Adipose tissue (tissue), 3 donors: ENCODE measurements around the gene CSHL1. TPM values are rescaled to one million over a fixed set of nuclear protein-coding genes. Genes with fewer than 3 reads are reported as not detected.

Source experiments
- H3K27ac ChIP-seq: one replicate; pipeline ENCODE4 v1.5.1; 2013; ENCODE audit warnings: low read depth, low read length
- WGBS, 3 donors: extraction: QIAGEN DNeasy Blood & Tissue Kit; methylation state at CpG; one replicate each; pipeline ENCODE4 v1.1.7; 2013; 5-methylcytosine and 5-hydroxymethylcytosine counted together
- polyA plus RNA-seq, 3 donors: library from polyadenylated mRNA; stranded (reverse); fragments of 200-250 nt; gene quantifications; one replicate each; pipeline ENCODE4 v1.2.3, GENCODE V29; 2013
- donor health status: healthy with polysubstance abuse.
- donor health status: Bipolar disorder and iron deficiency.
- donor health status: healthy.

Gene CSHL1
- polyA plus RNA-seq, 3 donors: not detected

DNA sequence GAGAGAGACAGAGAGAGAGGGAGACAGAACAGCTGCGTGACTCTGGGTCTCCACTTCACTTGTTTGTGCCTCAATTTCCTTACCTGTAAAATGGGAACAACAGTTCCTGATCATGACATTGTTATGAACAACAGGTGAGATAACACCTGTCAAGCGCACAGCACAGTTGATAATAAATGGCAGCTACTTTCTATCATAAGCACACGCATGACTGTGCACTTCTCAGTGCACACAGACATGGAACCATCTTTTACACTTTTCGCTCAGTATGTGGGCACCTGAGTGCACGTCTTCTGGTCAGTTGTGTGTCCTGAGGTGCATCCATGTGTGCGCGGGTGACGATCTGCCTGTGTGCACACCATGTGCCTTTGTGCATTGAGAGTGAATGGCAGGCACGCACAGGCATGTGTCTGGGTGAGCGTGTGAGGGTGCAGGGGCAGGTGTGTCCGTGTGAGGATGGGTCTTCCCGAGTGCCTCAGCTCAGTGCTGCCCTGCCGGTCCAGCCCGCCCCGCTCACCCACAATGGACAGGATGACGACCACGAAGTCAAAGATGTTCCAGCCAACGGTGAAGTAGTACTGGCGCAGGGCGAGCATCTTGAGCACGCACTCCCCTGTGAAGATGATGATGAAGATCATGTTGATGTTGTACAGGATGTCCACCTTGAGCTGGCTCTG, 31.4 kb upstream of the CSHL1 start:
- H3K27ac ChIP-seq: no peak overlapping the region

DNA sequence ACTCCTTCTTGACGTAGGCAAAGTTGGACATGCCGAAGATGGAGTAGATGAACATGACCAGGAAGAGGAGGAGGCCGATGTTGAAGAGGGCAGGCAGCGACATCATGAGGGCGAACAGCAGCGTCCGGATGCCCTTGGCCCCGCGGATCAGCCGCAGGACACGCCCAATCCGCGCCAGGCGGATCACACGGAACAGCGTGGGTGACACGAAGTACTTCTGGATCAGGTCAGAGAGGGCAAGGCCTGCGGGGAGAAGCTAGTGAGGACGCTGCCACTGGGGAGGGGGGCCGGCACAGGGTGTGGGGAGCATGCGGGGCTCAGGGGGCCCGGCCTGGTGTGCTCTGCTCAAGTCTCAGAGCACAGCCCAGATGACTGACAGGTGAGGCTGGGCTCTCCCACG, 30.7 kb upstream of the CSHL1 start:
- no peak overlapping the region for H3K27ac ChIP-seq
- 90 to 92% (median 90%) methylated on average over 23 of the region's 23 CpGs for WGBS, 3 donors

More for the DNA sequence above, 31.4 kb upstream of the CSHL1 start:
- WGBS, 3 donors: 89 to 95% (median 94%) methylated on average over 21 of the region's 21 CpGs

DNA sequence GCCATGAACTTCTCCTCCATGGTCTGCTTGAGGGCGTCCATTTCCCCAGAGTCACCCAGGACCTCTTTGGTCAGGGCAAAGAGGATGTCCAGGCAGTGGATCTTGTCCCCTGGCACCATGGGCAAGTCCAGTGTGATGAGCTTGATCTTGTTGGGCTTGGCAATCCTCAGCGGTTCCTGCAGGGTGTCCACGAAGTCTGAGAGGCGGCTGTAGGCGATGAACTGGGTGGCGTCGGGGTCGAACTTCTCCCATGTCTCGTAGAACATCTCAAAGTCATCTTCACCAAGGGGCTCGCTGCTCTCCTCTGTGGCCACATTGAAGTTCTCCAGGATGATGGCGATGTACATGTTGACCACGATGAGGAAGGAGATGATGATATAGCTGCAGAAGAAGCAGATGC, 30.1 kb upstream of the CSHL1 start:
- 90 to 95% (median 92%) methylated on average over 12 of the region's 12 CpGs for WGBS, 3 donors
- H3K27ac ChIP-seq: no peak overlapping the region

DNA sequence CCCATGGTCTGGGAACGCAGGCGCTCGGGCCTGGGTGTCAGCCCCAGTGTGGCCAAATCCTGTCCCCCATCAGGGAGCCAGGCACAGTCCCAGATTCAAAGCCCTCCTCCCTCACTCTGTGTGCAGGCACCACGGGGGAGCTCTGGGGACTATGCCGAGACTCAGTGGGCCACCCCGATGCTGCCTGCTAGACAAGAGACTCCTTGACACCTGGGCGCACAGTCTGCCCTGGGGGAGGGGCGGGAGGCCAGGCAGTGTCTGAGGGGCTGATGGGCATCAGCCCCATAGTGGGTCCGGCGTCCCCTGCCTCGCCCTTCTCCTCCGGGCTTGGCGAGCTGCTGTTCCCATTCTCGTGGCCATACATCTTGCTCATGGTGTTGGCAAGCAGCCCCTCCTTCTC, 29.5 kb upstream of the CSHL1 start:
- H3K27ac ChIP-seq: no peak overlapping the region
- 89 to 95% (median 95%) methylated on average over 13 to 14 of the region's 14 CpGs for WGBS, 3 donors

DNA sequence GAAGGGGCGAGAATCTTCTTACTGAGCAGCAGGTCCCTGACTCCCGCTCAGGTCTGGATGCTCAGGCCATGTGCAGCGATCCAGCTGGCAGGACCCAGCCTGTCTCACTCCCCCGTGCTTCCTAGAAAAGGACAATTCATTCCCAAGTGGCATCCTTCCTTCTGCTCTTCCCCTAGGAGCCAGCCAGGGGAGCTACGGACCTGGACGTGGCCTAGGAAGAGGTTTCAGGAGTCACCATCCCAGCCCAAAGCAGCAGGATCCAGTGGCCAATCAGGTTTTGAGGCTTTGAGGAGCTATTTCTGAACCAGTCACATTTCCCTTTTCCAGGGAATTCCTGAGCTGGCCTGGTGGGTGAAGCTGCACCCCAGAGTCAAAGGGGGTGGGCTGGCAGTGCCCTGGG, 28.8 kb upstream of the CSHL1 start:
- H3K27ac ChIP-seq: no peak overlapping the region
- 75 to 79% (median 76%) methylated on average over 5 to 6 of the region's 6 CpGs for WGBS, 3 donors

DNA sequence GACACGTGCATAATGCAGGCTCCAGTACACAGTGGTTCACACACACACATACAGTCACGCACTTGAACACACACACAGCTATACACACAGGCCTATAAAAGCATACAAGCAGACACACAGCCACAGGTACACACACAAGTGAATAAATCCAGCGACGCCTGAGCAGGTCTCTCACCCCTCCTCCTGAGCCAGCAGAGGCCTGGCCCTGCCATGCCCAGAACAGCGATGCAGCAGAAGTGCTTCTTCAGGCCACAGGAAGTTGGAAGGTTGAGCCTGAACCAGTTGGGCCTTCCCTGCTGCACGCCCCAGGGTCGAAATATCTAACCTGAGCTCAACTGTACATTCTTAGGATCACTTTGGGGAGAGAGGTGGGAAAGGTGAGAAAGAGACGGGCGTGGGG, 28.3 kb upstream of the CSHL1 start:
- WGBS, 3 donors: 87 to 92% (median 90%) methylated on average over 9 of the region's 9 CpGs

DNA sequence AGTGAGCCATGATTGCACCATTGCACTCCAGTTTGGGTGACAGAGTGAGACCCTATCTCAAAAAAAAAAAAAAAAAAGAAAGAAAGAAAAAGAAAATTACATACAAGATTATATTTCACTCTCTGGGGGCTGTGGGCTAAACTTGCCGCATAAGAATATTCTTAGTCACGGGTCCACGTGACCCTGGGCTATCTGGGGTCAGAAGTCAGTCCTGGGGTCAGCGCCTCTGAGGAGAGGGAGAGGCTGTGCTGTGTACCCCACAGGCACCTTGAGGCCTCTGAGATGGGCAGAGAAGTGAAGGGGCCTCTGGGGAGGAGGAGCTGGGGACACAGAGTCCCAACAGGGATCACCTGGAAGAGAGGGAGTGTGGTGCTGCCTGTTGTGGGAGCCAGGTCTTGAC, 26.9 kb upstream of the CSHL1 start:
- WGBS, 3 donors: 90 to 95% (median 91%) methylated on average over 4 of the region's 4 CpGs
- H3K27ac ChIP-seq: no peak overlapping the region

More for the DNA sequence above, 28.3 kb upstream of the CSHL1 start:
- H3K27ac ChIP-seq: no peak overlapping the region

DNA sequence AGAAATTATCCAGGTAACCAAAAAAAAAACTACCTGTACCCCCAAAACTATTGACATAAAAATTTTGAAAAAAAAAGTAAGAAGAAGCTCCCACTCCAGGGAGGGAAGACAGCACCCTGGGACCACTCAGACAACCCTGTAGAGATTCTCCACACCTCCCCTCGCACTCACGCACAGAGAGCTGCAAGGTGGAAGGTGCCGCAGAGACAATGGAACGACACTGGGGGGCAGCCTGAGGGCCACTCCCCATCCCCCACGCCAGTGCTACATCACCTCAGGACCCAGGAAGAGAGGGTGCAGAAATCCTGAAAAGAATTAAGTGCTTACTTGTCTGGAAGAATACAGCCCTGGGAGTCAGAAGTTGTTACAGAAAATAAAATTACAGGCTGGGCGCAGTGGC, 26.3 kb upstream of the CSHL1 start:
- no peak overlapping the region for H3K27ac ChIP-seq
- 83 to 92% (median 88%) methylated on average over 6 of the region's 6 CpGs for WGBS, 3 donors

DNA sequence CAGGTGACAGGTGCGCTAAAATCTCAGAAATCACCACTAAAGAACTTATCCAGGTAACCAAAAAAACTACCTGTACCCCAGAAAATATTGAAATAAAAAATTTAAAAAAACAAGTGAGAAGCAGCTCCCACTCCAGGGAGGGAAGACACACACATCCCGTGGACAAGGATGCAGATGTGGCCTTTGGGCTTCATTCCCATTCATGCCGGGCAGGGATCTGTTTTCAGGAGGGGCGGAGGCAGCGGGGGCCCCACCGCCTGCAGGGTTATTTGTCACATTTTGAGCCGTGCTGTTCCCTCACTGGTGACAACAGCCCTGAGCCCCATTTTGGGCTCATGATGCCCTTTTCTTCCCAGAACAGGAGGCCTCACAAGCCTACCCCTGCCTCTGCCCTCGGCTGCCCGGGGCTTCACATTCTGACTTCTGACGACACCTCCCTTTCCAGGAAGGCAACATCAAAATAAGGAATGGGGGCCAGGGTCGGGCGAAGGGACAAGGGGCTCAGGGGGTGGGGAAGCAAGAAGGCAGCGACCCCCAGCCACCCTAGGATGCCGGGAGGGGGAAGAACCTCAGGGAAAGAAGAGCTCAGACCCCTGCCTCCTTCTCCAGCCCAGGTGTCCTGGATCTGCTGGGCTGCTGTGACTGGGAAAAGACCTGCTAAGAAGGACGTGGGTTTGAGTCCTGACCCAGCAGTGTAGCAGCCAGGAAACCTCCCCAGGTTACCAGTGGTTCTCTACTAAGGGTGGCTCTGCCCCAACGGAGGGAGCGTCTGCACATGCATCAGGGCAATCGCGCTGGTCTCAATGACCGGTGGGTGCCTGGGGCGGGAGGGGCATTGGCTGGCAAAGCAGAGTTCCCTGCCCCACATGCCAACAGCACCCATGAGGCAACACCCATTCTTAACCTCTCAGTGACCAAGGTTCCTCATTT, 23.4 kb upstream of the CSHL1 start:
- no peak overlapping the region for H3K27ac ChIP-seq
- 68 to 77% (median 75%) methylated on average over 21 of the region's 21 CpGs for WGBS, 3 donors

DNA sequence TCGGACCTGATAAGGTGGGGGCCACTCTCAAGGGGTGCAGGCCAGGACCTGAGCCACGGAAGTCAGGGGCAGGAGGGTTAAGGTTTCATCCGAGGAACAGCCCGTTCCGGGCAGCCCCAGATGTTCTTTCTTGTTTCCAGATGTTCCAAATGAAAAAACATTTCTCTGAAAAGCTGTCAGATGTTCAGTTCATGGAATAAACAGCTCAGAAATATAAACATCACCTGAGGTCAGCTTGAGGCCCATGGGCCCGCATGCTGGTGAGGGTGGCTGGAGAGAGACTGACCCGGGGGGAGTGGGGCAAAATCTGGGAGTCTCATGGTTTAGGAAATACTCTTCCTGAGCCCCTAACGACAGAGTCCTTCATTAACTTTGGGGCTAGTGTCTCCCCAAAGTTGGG, 22.5 kb upstream of the CSHL1 start:
- H3K27ac ChIP-seq: no peak overlapping the region
- 77 to 89% (median 87%) methylated on average over 8 of the region's 8 CpGs for WGBS, 3 donors

DNA sequence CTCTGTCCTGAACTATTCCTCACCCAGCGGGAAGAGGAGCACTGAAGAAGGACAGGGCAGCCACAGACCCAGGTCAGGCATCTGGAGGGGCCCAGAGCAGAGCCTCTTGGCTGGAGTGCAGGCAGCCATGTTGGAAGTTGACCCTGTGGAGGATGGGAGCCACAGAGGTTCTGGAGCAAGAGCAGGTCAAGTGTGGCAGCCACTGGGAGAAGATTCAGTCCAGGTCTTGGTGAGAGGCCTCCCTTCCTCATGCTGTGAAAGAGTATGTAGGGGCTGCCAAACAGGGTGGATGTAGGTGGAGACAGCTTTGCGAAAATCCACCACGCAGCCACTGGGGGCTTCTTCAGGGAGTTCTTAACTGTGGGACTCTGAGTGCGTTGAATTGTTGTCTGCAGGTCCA, 21.7 kb upstream of the CSHL1 start:
- no peak overlapping the region for H3K27ac ChIP-seq
- 91 to 94% (median 91%) methylated on average over 4 of the region's 4 CpGs for WGBS, 3 donors

DNA sequence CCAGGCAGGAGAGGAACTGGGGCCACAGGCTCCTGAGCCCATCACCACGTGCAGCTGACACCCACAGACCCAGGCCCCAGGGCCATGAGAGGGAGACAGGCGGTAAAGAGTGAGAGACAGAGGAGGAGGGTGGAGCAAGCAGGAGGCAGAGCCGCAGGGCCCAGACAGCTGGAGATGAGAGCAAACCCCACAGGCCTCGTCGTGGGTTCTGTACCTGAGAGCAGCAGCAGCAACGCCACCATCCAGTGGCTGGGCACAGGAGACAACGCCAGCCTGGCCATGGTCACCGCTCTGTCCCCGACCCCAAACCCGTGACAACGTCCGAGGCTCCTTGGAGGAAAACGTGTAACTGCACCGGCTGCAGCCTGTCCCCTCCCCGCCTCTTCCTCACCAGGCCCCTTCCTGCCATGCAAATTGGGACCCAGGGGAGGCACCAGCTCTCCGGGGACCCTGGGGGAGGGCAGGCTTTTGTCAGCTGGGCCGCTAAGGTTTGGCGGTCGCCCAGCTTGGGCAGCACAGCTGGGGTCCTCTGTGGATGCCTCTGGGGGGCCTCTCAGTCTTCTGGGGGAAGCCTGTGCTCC, 21.0 kb upstream of the CSHL1 start, which contains the start of gene CD79B:
TSS of gene CD79B (minus strand) at position 351 of the 581 bp plus-strand sequence. CDS start at position 281, 70 bp downstream.
- no peak within 1 kb of the TSS for H3K27ac ChIP-seq
- WGBS, 3 donors: 39 to 72% (median 42%) methylated on average over 19 of the region's 19 CpGs

DNA sequence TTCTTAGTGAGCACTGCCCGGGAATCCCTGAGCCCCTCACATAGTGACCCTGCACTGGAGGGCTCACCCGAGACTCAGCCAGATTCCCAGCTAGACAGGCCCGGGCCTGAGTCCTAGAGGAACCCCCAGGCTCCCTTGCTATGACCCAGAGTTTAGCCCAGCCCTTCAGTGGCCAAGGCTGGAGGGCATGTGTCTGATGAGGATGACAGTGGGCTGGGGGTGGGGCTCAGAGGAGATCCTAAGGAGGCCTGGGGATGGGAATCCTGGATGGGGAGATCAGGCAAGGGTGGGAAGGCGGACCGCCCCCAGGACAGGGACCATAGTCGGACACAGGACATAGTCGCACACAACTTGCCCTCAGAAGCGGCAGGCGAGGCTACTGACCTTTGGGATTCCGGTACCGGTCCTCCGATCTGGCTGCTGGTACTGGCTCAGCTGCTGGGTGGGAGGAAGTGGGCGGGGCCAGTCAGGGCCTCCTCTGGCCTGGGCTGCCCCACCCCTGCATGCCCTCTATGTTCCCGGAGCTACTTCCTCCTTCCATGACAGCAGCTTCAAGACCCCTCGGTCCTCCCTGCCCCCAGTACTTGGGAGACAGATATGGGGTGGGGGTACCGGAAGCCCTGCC, 20.0 kb upstream of the CSHL1 start:
- no peak overlapping the region for H3K27ac ChIP-seq
- 35 to 67% (median 39%) methylated on average over 14 to 16 of the region's 16 CpGs for WGBS, 3 donors

DNA sequence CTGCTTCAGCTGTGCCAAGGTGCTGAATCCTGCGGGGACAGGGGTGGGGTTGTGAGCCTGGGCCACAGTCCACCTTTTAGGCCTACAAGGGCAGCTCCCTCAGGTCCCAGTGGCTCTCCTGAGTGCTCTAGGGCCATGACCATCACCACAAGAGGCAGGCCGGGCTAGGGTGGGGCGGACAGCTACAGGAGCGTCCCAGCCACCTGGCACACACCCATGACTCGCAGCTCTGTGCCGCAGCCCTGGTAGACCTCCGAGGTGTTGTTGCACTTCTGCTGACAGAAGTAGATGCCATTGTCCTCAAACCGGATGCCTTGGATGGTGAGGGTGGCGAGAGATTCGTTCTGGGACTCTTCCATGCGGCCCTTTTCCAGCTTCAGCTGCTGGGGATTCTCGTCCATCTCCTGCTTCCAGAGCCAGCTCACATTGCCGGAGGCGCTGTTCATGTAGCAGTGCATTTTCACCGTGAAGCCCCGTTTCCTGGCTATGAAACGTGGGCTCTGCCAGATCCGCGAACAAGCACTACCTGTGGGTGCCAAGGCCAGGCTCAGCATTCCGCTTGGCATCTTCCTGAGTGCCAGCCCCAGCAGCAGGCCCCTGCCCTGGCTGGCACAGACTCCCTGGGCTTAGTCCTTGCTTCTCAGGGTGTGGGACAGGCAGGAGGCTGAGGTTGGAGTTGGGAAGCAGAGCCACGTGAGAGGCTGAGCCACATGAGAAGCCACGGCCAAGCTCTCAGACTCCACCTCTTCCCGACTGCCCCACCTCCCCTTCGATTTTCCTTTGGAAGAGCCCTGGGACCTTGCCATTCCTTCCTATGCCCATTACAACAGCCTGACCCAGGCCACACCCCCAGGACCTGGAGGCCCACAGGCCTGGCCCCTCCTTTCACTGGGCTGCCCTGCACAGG, 19.1 kb upstream of the CSHL1 start:
- 82 to 84% (median 83%) methylated on average over 24 of the region's 24 CpGs for WGBS, 3 donors
- no peak overlapping the region for H3K27ac ChIP-seq

DNA sequence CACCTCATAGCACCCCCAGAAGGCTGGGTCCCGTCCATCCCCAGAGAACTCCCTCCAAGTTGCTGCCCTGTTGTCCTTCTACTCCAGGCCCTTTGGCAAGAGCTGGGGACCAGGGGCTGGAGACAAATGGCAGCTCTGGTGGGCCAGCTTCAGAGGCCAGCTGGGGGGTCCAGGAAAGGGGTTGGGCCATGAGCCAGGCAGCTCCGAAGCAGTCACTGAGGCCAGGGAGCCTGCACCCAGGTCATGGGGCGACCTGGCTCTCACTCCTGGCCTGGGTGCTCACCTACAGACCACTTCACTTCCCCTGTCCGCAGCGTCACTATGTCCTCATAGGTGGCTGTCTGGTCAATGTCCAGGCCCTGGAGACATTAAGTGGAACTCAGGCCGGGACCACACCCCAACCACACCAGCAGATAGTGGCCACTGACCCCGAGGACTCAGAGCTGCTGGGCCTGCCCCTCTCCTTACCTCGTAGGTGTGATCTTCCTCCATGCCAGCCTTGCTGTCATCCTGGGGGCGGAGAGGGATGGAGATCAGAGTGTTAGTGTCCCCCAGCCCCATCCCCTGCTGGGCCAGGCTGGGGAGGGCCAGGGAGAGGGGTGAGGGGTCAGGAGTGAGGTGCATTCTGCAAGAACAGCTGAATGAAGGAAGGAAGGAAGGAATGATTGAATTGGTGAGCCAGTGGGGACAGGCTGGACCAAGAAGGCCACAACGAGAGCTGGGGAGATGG, 18.1 kb upstream of the CSHL1 start:
- no peak overlapping the region for H3K27ac ChIP-seq
- 89 to 93% (median 92%) methylated on average over 10 of the region's 10 CpGs for WGBS, 3 donors

DNA sequence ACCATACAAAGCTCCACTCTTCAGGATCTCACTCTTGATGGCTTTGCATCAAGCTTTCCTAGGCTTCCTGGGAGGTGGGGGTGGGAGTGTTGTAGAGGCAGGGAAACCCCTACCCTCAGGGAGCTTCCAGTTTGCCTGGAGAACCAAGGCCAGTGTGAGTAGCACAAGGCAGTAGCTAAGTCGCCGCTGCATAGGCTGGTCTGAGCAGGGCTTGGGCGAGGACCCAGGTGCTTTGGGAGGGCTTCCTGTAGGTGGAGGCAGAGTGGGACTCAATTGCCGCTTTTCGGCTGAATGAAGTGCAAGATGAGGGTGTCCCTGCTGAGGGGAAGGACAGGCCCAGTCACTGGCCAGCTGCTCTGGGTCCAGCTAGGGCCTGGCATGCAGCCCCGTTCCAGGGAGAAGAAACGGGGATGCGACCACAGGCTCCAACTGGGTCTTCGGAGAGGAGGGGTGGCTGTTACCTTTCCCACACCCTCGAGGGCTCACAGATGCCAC, 17.2 kb upstream of the CSHL1 start:
- no peak overlapping the region for H3K27ac ChIP-seq
- 84 to 87% (median 87%) methylated on average over 10 of the region's 10 CpGs for WGBS, 3 donors
